Gastrocnemius medialis (tissue), 4 donors: Measurements from ENCODE around the gene FEM1B. TPM values are rescaled to one million over a fixed set of nuclear protein-coding genes. Genes with fewer than 3 reads are reported as not detected.

Experiments used
- ATAC-seq, 2 donors: fragments of 150-250 bp; one replicate each; pipeline ENCODE4 v1.9.1; 2016
- DNase-seq, 2 donors: peaks; one replicate each; pipeline ENCODE4 v3.0.0-alpha.2; 2019
- H3K27ac ChIP-seq, 4 donors: fragments of 200-600 bp; sonication (generic); 1 replicate in 1 of 4; 2 replicates in 3 of 4; pipeline ENCODE4 v1.5.1; 2016 to 2018; ENCODE audit warnings: mild to moderate bottlenecking in 2 of 4, moderate library complexity in 1 of 4
- H3K27me3 ChIP-seq, 3 donors: fragments of 200-600 bp; sonication (generic) in 2 of 3; 1 replicate in 1 of 3; 2 replicates in 2 of 3; pipeline versions ENCODE4 v1.5.1 to v1.6.0; 2016 to 2019; ENCODE audit warnings: mild to moderate bottlenecking in 1 of 3, moderate library complexity in 1 of 3
- H3K36me3 ChIP-seq, 2 donors: fragments of 200-600 bp; sonication (generic) in 1 of 2; one replicate each; pipeline ENCODE4 v1.5.1; 2017 to 2018
- H3K4me1 ChIP-seq, 2 donors: fragments of 200-600 bp; sonication (generic) in 1 of 2; one replicate each; pipeline ENCODE4 v1.5.1; 2016 to 2017; ENCODE audit warnings: mild to moderate bottlenecking in 2 of 2
- H3K4me3 ChIP-seq, 4 donors: fragments of 200-600 bp; sonication (generic) in 3 of 4; 1 replicate in 1 of 4; 2 replicates in 3 of 4; pipeline ENCODE4 v1.5.1; 2016 to 2019; ENCODE audit warnings: mild to moderate bottlenecking in 2 of 4
- H3K9me3 ChIP-seq, 3 donors: fragments of 200-600 bp; sonication (generic) in 2 of 3; 1 replicate in 1 of 3; 2 replicates in 2 of 3; pipeline ENCODE4 v1.5.1; 2016 to 2019
- POLR2A ChIP-seq, 2 donors: fragments of 450-650 bp; IDR thresholded peaks; one replicate each; pipeline ENCODE4 v1.6.1; 2017; ENCODE audit warnings: antibody characterized with exemption in 2 of 2, mild to moderate bottlenecking in 2 of 2, moderate library complexity in 2 of 2
- in situ Hi-C, 4 donors: fragments of 200-750 bp; cut with MboI; loops; one replicate each; pipeline versions ENCODE4 v1.15.0 to v1.8.0; 2017; ENCODE audit warnings: low sequenced_read_pairs in 4 of 4
- intact Hi-C: fragments of 100-400 bp; cut with DNase I; formaldehyde crosslinking; loops from one replicate; pipeline ENCODE4 v1.15.1; 2023; ENCODE audit warnings: low total_unique reads
- total RNA-seq, 4 donors: library from RNA; depleted of rRNA; stranded (reverse); fragments of >200 nt; gene quantifications; one replicate each; pipeline versions ENCODE4 v1.1.0 to v1.2.3, GENCODE V29; 2016
- TF ChIP-seq, protein P1 (sequence below), 5 experiments: fragments of 450-650 bp in 3 of 5; fragments of 200-600 bp in 2 of 5; sonication (generic) in 2 of 5; IDR thresholded peaks in 4 of 5; conservative IDR thresholded peaks in 1 of 5; 1 replicate in 4 of 5; 2 replicates in 1 of 5; pipeline ENCODE4 v1.5.1; 2016 to 2019; ENCODE audit warnings: antibody characterized with exemption in 5 of 5, mild to moderate bottlenecking in 3 of 5, moderate library complexity in 3 of 5

FEM1B gene
- total RNA-seq, 4 donors from 2014 or later = 80.8 to 158 (median 124) TPM

- no peak for ATAC-seq
- TF ChIP-seq POLR2A (IDR thresholded peaks at IDR 0.05) = no peak
- TF ChIP-seq, protein P1, sequence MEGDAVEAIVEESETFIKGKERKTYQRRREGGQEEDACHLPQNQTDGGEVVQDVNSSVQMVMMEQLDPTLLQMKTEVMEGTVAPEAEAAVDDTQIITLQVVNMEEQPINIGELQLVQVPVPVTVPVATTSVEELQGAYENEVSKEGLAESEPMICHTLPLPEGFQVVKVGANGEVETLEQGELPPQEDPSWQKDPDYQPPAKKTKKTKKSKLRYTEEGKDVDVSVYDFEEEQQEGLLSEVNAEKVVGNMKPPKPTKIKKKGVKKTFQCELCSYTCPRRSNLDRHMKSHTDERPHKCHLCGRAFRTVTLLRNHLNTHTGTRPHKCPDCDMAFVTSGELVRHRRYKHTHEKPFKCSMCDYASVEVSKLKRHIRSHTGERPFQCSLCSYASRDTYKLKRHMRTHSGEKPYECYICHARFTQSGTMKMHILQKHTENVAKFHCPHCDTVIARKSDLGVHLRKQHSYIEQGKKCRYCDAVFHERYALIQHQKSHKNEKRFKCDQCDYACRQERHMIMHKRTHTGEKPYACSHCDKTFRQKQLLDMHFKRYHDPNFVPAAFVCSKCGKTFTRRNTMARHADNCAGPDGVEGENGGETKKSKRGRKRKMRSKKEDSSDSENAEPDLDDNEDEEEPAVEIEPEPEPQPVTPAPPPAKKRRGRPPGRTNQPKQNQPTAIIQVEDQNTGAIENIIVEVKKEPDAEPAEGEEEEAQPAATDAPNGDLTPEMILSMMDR (IDR thresholded peaks at IDR 0.05 in 4 of 5, conservative IDR thresholded peaks at IDR 0.05 in 1 of 5) = no peak
- no peak overlapping the region for H3K27ac ChIP-seq
Measured at GRCh38 chr15:68330416-68330815, 52.9 kb downstream of the FEM1B start.

DNA sequence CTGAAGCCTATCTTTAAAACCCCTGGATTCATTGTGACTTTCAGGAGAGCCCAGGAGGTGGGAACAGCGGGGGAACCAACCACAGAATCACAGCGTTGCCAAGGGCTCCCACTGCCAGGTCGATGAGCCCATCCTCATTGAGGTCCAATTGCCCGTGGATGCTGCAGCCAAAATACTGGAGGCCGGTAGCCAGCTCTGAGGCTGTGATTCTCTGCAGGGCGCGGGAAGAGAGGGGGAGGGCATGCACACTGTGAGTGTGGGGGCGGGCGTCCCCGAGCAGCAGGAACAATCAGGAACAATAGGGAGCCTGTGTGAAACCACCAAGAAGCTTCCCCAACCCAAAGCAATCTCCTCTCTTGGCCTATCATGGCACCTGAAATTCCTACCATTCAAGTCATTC lies 53.4 kb downstream of the FEM1B start:
- TF ChIP-seq, protein P1 (IDR thresholded peaks at IDR 0.05 in 4 of 5, conservative IDR thresholded peaks at IDR 0.05 in 1 of 5) = no peak
- TF ChIP-seq POLR2A (IDR thresholded peaks at IDR 0.05) = no peak
- H3K4me3 ChIP-seq = no peak overlapping the region
- no peaks in the 10 kb centered on the region for H3K27me3 ChIP-seq
- no peaks in the 10 kb centered on the region for H3K9me3 ChIP-seq
- ATAC-seq (no peak), DNase-seq (no peak)
- H3K27ac ChIP-seq = no peak overlapping the region
- H3K36me3 ChIP-seq = no peaks in the 10 kb centered on the region
- peaks cover 5 to 6% of the 10 kb centered on the region in 2 donors for H3K4me1 ChIP-seq
- intact Hi-C loops (no loop called here), in situ Hi-C loops (no loop called here)

More at GRCh38 chr15:68330416-68330815, 52.9 kb downstream of the FEM1B start:
- in situ Hi-C loops (no loop called here), intact Hi-C loops (no loop called here)
- DNase-seq = no peak
- Histone ChIP-seq H3K4me3 (no peak overlapping the region), H3K27me3 (no peaks in the 10 kb centered on the region), H3K9me3 (no peaks in the 10 kb centered on the region), H3K36me3 (no peaks in the 10 kb centered on the region), H3K4me1 (peaks cover 5 to 6% of the 10 kb centered on the region in 2 donors)

DNA sequence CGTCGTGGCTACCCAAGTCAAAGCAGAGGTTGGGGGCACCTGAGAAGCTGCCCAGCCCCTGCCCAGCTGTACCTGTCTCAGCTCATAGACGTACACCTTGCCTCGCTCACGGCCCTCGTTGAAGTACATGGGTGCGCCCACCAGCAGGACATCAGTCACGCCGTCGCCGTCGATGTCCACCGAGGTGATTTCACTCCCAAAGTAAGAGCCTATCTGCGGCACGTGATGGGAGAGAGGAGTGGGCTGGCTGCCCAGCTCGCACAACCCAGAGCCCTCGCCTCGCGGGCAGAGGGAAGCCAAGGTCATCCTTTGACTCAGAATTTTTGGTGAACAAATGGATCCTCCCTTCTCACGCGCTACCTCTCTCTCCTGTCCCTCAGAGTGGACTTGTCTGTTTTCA lies 54.7 kb downstream of the FEM1B start:
- Histone ChIP-seq H3K4me1 (peaks cover 5 to 6% of the 10 kb centered on the region in 2 donors), H3K27me3 (no peaks in the 10 kb centered on the region), H3K27ac (no peak overlapping the region), H3K36me3 (no peaks in the 10 kb centered on the region), H3K9me3 (no peaks in the 10 kb centered on the region), H3K4me3 (no peak overlapping the region)
- intact Hi-C loops = no loop called here
- DNase-seq (no peak), ATAC-seq (no peak)
- TF ChIP-seq, protein P1 (IDR thresholded peaks at IDR 0.05 in 4 of 5, conservative IDR thresholded peaks at IDR 0.05 in 1 of 5) = no peak
- TF ChIP-seq POLR2A (IDR thresholded peaks at IDR 0.05) = no peak
- in situ Hi-C loops = no loop called here

DNA sequence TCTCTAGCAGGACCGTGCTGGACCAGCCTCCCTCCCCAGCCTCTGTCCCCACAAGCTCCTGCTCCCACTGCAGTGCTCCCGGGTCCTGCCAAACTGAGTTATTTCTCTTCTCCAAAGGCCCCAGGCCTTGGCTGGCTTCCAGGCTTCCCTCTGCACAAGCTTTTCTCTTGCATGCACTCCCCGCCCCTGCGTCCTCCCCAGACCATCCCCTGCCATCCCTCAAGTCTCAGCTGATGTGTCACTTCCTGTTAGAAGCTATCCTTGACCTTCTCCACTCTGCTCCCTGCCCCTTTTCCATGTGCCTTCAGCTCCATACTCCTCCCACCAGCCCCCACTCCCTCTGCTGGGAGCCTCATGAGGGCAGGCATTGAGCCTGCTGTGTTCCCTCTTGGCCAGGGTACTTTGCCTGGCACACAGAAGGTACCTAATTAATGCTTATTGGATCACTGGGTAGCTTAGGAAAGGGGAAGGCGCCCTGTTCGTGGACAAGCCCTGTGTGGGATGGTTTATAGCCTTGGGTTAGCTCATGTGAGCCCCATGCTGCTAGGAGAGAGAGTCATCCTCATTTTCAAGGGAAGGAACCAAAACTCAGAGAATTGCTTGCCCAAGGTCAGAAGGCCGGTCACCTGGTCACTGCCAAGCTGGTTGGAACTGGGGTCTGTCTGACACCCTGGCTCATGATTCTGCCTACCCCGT lies 56.4 kb downstream of the FEM1B start:
- TF ChIP-seq, protein P1 (IDR thresholded peaks at IDR 0.05 in 4 of 5, conservative IDR thresholded peaks at IDR 0.05 in 1 of 5) = no peak
- no peak for TF ChIP-seq POLR2A (IDR thresholded peaks at IDR 0.05)
- DNase-seq (no peak), ATAC-seq (no peak)
- Histone ChIP-seq H3K27ac (peak overlapping the region; percentile 25 to 68 (median 35)), H3K4me1 (peaks cover 5 to 14% of the 10 kb centered on the region in 2 donors), H3K36me3 (no peaks in the 10 kb centered on the region), H3K4me3 (no peak overlapping the region), H3K27me3 (no peaks in the 10 kb centered on the region), H3K9me3 (no peaks in the 10 kb centered on the region)
- intact Hi-C loops (no loop called here), in situ Hi-C loops (no loop called here)
